RWPE2 (cell line): ENCODE measurements around the gene TBC1D16.

Experiments
- ATAC-seq: fragments of 200-7000 bp; cut with Tn5 transposase; 3 replicates; pipeline ENCODE4 v1.9.1; 2021; ENCODE audit warnings: low read depth
- DNase-seq: peaks from one replicate; pipeline ENCODE4 v3.0.0-alpha.2; 2020; ENCODE audit warnings: low spot score
- H3K27ac ChIP-seq: fragments of 450-650 bp; 2 replicates; pipeline ENCODE4 v1.5.1; 2017; ENCODE audit warnings: mild to moderate bottlenecking; ENCODE audit not compliant: poor library complexity, severe bottlenecking
- H3K27me3 ChIP-seq: fragments of 250-450 bp; sonication (Bioruptor Pico); 2 replicates; pipeline ENCODE4 v1.5.1; 2021; ENCODE audit warnings: mild to moderate bottlenecking, moderate library complexity; ENCODE audit not compliant: insufficient read depth, poor library complexity, severe bottlenecking
- H3K36me3 ChIP-seq: fragments of 250-450 bp; sonication (Bioruptor Pico); 2 replicates; pipeline ENCODE4 v1.5.1; 2020; ENCODE audit warnings: low read depth, mild to moderate bottlenecking, moderate library complexity
- H3K4me1 ChIP-seq: fragments of 250-450 bp; sonication (Bioruptor Pico); 2 replicates; pipeline ENCODE4 v1.5.1; 2021; ENCODE audit warnings: mild to moderate bottlenecking, moderate library complexity; ENCODE audit not compliant: insufficient read depth, poor library complexity, severe bottlenecking
- H3K4me3 ChIP-seq: fragments of 250-450 bp; sonication (Bioruptor Pico); 2 replicates; pipeline ENCODE4 v1.5.1; 2021; ENCODE audit warnings: mild to moderate bottlenecking, moderate library complexity; ENCODE audit not compliant: severe bottlenecking
- H3K9me3 ChIP-seq: fragments of 250-450 bp; sonication (Bioruptor Pico); 2 replicates; pipeline ENCODE4 v1.5.1; 2021; ENCODE audit warnings: mild to moderate bottlenecking, moderate library complexity; ENCODE audit not compliant: severe bottlenecking
- TF ChIP-seq, protein P1 (sequence below): fragments of 450-650 bp; IDR thresholded peaks from one replicate; pipeline ENCODE4 v1.5.1; 2017; ENCODE audit warnings: mild to moderate bottlenecking, moderate library complexity; ENCODE audit not compliant: poor library complexity, severe bottlenecking

Gene TBC1D16

GRCh38 chr17:80035687-80035936 lies at the start of gene TBC1D16:
TSS of gene TBC1D16 (minus strand) at chr17:80035872. CDS start at chr17:80013547, 22,325 bp downstream.
- TF ChIP-seq, protein P1, sequence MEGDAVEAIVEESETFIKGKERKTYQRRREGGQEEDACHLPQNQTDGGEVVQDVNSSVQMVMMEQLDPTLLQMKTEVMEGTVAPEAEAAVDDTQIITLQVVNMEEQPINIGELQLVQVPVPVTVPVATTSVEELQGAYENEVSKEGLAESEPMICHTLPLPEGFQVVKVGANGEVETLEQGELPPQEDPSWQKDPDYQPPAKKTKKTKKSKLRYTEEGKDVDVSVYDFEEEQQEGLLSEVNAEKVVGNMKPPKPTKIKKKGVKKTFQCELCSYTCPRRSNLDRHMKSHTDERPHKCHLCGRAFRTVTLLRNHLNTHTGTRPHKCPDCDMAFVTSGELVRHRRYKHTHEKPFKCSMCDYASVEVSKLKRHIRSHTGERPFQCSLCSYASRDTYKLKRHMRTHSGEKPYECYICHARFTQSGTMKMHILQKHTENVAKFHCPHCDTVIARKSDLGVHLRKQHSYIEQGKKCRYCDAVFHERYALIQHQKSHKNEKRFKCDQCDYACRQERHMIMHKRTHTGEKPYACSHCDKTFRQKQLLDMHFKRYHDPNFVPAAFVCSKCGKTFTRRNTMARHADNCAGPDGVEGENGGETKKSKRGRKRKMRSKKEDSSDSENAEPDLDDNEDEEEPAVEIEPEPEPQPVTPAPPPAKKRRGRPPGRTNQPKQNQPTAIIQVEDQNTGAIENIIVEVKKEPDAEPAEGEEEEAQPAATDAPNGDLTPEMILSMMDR: no peak
- H3K27ac ChIP-seq: peak within 1 kb of the TSS; percentile 25
- no peak for ATAC-seq

DNA sequence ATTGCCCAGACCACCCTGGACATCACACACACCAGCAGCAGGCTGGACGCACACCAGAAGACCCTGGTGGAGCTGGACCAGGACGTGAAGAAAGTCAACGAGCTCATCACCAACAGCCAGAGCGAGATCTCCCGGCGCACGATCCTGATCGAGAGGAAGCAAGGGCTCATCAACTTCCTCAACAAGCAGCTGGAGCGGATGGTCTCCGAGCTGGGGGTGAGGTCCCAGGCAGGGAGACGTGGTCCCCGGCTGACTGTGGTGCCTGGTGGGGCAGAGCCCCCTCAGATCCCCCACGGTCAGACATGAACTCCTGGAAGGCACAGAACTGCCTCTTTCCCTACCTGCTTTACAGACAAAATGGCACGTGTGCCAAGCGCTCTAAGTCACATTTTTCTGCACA lies 49.1 kb upstream of the TBC1D16 start:
- Histone ChIP-seq H3K36me3 (no peaks in the 10 kb centered on the region), H3K27me3 (no peaks in the 10 kb centered on the region), H3K4me1 (no peaks in the 10 kb centered on the region), H3K4me3 (no peak overlapping the region), H3K27ac (no peak overlapping the region), H3K9me3 (no peaks in the 10 kb centered on the region)
- TF ChIP-seq, protein P1: no peak
- no peak for DNase-seq
- no peak for ATAC-seq

More at GRCh38 chr17:80035687-80035936, at the start of gene TBC1D16:
- H3K36me3 ChIP-seq: no peaks in the 10 kb centered on the region
- peaks cover 5% of the 10 kb centered on the region for H3K4me1 ChIP-seq
- no peak for DNase-seq
- no peaks in the 10 kb centered on the region for H3K27me3 ChIP-seq
- H3K4me3 ChIP-seq: peak within 1 kb of the TSS; percentile 64
- no peaks in the 10 kb centered on the region for H3K9me3 ChIP-seq

DNA sequence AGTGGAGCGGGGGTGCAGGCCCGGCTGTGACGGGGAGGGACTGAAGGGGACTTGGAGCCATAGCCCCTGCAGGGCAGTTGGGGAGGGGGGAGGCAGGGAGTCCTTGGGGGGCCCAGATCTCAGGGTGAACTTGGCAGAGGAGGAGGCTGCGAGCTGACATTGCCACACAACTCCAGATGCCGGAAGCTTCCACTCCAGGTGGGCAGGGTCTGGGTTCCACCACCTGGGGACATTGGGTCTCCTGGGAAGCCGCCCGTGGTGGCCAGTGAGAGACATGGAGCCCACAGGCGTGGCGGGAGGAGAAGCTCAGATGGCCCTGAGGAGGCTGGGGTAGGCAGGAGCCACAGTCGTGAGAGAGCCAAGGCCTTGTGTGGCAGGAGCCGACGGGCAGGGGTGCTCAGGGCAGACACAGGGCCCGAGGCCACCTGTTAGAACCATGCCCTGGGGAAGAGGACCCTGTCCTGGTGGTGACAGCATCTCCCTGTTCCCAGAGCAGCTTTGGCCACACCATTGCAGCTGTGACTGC lies 47.5 kb upstream of the TBC1D16 start:
- no peak overlapping the region for H3K27ac ChIP-seq
- H3K27me3 ChIP-seq: no peaks in the 10 kb centered on the region
- ATAC-seq (no peak), DNase-seq (no peak)
- H3K4me3 ChIP-seq: no peak overlapping the region
- TF ChIP-seq, protein P1: no peak
- H3K36me3 ChIP-seq: no peaks in the 10 kb centered on the region
- no peaks in the 10 kb centered on the region for H3K4me1 ChIP-seq
- no peaks in the 10 kb centered on the region for H3K9me3 ChIP-seq

DNA sequence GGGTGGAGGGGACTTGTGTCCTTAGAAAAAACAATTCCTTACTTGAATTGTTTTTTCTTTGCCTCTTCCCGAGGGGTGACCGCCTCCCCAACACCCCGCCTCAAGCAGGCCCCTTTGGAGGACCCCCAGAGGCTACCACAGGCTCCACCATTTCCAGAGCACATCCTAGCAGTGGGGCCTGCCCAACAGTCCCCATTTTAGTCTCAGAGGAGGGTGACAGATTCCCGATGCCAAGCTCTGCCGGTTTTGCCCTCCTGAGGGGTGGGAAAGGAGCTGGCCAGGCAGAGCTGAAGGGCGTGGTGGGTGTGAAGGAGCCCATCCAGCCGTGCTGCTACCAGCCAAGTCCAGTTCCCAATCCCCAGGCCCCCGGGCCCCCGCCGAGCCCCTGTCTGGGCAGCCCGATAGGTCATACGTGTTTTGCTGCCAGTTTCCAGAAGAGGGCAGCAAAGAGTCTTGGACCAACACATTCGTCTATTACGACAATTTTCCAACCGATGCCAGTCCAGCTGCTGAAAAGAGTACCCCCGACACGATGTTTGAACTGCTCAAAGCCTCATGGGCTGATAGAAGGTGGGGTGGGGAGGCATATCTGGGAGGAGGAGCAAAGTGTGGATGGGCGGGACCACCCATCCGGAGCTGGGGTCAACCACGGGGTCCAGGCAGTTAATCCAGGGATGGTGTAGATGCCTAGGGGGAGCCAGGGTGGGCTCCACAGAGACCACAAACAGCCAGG lies 46.9 kb upstream of the TBC1D16 start:
- Histone ChIP-seq H3K4me3 (no peak overlapping the region), H3K27ac (no peak overlapping the region), H3K9me3 (no peaks in the 10 kb centered on the region), H3K27me3 (no peaks in the 10 kb centered on the region), H3K36me3 (no peaks in the 10 kb centered on the region), H3K4me1 (no peaks in the 10 kb centered on the region)
- TF ChIP-seq, protein P1: peak; percentile 85
- DNase-seq (no peak), ATAC-seq (peak; percentile 55; the same call in 2 of the 3 replicates)

GRCh38 chr17:80081596-80081995 lies 45.9 kb upstream of the TBC1D16 start:
- no peaks in the 10 kb centered on the region for H3K4me1 ChIP-seq
- ATAC-seq: no peak

More at GRCh38 chr17:80081596-80081995, 45.9 kb upstream of the TBC1D16 start:
- TF ChIP-seq, protein P1: no peak
- DNase-seq: no peak
- Histone ChIP-seq H3K36me3 (no peaks in the 10 kb centered on the region), H3K27me3 (no peaks in the 10 kb centered on the region), H3K4me3 (no peak overlapping the region), H3K27ac (no peak overlapping the region), H3K9me3 (no peaks in the 10 kb centered on the region)
